NCI-H2029 treated with DMSO at 0.1 percent for 48 hours (cell line): ENCODE data around the gene PCNX1.
"Not testable (repeated sequence)": the region's sequence is repeated elsewhere in the genome, so short reads cannot be mapped to it uniquely, and the experiment has no call there.

ENCODE experiments used
- DNase-seq: peaks from one replicate; lab custom pipeline; 2025; lab: John Stamatoyannopoulos, UW

Gene PCNX1

GRCh38 chr14:71013551-71014192 lies 106.4 kb downstream of the PCNX1 start:
- DNase-seq = no peak

GRCh38 chr14:71019917-71020316 lies 112.7 kb downstream of the PCNX1 start:
- DNase-seq = not testable (repeated sequence)

GRCh38 chr14:71021347-71022011 lies 114.2 kb downstream of the PCNX1 start:
- no peak for DNase-seq

GRCh38 chr14:71022012-71022869 lies 115.0 kb downstream of the PCNX1 start:
- DNase-seq = no peak

- DNase-seq = no peak
These were observed 115.7 kb downstream of the PCNX1 start for GRCh38 chr14:71022939-71023338.

DNA sequence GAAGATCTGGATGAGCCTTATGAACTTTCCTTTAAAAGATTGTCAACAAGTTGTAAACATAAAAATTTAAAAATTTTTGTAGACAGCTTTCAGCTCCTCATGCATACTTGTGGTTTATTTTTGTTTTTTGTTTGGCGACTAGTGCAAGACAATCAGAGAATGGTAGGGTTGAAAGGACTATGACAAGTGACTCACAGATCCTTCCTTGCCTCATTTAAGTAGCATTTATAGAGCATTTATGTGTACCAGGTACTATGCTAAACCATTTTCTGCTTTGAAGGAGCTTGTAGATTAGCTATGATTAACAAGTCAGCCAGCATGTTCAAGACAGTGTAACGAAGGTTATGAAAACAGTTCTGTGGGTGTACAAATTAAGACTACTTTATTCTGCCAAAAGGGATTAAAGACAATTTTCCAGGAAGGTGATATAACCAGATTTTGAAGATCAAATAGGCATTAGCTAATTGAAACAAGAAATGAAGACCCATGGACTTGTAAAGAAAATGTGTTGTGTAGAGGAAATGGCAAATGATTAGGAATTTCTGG lies 122.0 kb downstream of the PCNX1 start:
- no peak for DNase-seq

- DNase-seq = no peak
These were observed 123.7 kb downstream of the PCNX1 start for GRCh38 chr14:71031000-71031399.

- no peak for DNase-seq
These were observed 129.2 kb downstream of the PCNX1 start for GRCh38 chr14:71036433-71036832.

DNA sequence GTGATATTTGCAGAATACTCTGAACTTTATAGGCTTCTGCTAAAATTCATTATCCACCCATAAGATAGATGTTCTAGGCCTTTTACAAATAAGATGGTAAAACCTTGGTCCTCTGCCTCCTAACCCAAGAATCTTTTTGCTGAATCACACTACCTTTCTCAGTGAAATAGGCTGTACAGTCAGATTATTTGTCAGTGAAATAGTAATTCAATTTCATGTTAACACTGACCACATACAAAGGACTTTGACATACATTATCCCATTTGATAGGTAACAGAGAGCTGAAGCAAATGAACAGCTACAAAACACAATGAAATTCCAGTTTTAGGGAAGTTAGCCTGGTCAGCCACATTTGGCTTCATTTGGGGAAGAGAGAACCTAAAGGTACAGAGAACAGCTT lies 141.1 kb downstream of the PCNX1 start:
- no peak for DNase-seq

GRCh38 chr14:71049435-71050133 lies 142.3 kb downstream of the PCNX1 start:
- no peak for DNase-seq

- DNase-seq = no peak
These were observed 143.1 kb downstream of the PCNX1 start for GRCh38 chr14:71050227-71050823.

GRCh38 chr14:71054706-71055105 lies 147.4 kb downstream of the PCNX1 start:
- no peak for DNase-seq

DNA sequence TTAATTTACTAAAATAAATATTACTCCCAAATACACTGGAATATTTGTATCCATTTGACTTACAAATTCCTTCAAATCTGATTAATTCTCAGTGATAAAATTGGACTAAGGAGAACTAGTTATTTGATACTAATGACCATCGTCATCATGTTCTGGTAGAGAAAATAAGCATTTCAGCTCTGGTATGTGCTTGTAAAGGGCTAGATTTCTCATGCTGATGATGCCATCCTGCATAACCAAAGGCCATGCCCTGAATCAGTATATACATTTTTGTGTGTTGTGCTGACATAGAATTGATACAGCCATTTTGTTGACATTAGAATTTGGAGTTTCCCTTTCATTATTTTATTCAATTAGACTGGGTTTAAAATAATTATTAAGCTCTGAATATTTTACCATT lies 148.9 kb downstream of the PCNX1 start:
- DNase-seq = no peak

GRCh38 chr14:71060274-71060673 lies 153.0 kb downstream of the PCNX1 start:
- no peak for DNase-seq

- DNase-seq = no peak
These were observed 153.7 kb downstream of the PCNX1 start for GRCh38 chr14:71060825-71061455.

DNA sequence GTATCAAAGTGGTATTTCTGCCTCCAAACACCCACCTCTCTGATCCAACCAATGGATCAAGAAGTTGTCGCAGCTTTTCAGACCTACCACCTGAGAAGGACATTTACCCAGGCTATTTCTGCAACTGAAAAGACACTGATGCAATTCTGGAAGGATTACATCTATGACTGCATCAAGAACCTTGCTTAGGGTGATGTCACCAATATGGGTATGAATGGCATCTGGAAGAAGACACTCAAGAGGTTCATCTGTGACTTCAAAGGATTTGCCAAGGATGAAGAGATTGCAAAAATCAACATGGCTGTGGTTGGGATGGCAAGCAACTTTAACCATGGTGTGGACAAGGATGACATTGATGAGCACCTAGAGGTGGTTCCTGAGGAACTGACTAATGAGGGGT lies 154.2 kb downstream of the PCNX1 start:
- no peak for DNase-seq

DNA sequence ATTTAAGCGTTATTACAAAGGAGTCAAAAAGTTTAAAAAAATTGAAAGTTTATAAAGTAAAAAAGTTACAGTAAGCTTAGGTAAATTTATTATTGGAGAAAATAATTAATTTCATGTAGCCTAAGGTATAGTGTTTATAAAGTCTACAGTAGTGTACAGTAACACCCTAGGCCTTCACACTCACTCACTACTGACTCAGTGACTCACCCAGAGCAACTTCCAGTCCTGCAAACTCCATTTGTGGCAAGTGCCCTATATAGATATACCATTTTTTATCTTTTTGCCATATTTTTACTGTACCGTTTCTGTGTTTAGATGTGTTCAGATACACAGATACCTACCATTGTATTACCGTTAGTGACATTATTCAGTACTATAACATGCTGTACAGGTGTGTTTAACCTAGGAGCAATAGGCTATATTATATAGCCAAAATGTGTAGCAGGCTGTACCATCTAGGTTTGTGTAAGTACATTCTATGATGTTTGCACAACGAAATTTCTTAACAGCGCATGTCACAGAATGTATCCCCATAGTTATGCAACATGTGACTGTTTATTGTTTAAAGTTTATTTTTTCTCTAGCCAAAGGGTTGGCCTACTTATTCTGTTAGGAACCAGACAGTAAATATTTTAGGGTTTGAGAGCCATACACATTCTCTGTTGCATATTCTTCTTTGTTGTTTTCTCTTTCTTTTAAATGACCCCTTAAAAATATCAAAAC lies 155.5 kb downstream of the PCNX1 start:
- DNase-seq = no peak

- no peak for DNase-seq
These were observed 156.1 kb downstream of the PCNX1 start for GRCh38 chr14:71063351-71063750.

DNA sequence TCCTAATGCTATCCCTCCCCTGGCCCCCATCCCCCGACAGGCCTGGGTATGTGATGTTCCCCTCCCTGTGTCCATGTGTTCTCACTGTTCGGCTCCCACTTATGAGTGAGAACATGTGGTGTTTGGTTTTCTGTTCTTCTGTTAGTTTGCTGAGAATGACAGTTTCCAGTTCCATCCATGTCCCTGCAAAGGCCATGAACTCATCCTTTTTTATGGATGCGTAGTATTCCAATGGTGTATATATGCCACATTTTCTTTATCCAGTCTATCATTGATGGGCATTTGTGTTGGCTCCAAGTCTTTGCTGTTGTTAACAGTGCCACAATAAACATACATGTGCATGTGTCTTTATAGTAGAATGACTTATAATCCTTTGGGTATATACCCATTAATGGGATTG lies 157.5 kb downstream of the PCNX1 start:
- not testable (repeated sequence) for DNase-seq

- no peak for DNase-seq
These were observed 162.9 kb downstream of the PCNX1 start for GRCh38 chr14:71070169-71070568.
